ENCODE results near the gene SBSN. TPM values are rescaled to one million over a fixed set of nuclear protein-coding genes. Genes with fewer than 3 reads are reported as not detected.

The SBSN gene
- total and polyA plus RNA-seq, 9 of the 15 experiments (the other 6 are each of a cell fraction or from before 2014, with no cell fraction given), result 0.05 TPM; not detected in 8

DNA sequence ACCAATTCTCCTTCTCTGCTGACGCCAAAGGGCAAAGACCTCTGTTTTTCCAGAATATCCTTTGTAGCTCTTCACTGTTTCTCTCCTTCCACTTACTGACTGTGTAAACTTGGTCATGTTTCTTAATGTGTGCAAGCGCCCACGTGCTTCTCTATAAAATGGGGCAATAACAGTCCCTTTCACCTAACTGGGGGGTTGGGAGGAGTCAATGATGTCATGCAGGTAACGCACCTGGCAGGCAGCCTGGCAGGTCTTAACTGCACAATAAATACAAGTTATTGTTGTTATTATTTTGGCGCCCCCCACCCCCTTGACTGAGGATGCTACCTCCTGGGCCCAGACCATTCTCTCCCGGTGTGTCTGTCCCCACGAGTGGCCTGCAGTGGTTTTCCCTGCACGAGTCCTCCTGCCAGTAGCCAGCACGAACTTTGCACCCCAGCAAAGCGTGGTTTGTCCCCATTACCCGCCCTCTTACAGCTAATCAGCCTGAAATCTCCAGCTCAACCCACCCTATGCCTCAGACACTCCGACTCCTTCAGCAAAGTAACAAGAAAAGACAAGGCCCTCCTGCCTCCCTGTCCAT is 5.3 kb downstream of the SBSN start:
- FAIRE-seq, result no peak
- no peak overlapping the region for H3K27ac ChIP-seq (ENCODE audit: extremely low read depth, low read depth, low read length)
- no peak for ATAC-seq
- H4K20me1 ChIP-seq (replicated peaks; ENCODE audit: control insufficient read depth, insufficient read depth, low read length), result peaks cover 8% of the 10 kb centered on the region
- in situ Hi-C loops (cut with MboI) (no loop called here), intact Hi-C loops (cut with micrococcal nuclease) (no loop called here)
- ChIA-PET CTCF (ENCODE audit: low intra/inter-chr PET ratio) (no interaction called here), POLR2A (no interaction called here)
- H3K79me2 ChIP-seq (ENCODE audit: control insufficient read depth, insufficient read depth, low read length), result no peaks in the 10 kb centered on the region
- H3K9me1 ChIP-seq (ENCODE audit: control insufficient read depth, insufficient read depth, low read length), result no peaks in the 10 kb centered on the region
- no peak overlapping the region for H3K4me3 ChIP-seq
- 0 out of 5 replicates have a peak, but pooled peaks cover 0 to 3% of the 10 kb centered on the region in 2 experiments for H3K4me1 ChIP-seq (replicated peaks in 1 of 2; ENCODE audit: control insufficient read depth in 2 of 2, insufficient read depth in 2 of 2, low read length in 2 of 2)
- DNase-seq (ENCODE audit: extremely low read depth in 1 of 4, low spot score in 3 of 4), result no peak
- no peak overlapping the region for H3K9ac ChIP-seq (ENCODE audit: insufficient read depth in 1 of 2, low read depth in 2 of 2, low read length in 2 of 2)
- no peaks in the 10 kb centered on the region for H3K36me3 ChIP-seq (ENCODE audit: control insufficient read depth, insufficient read depth, low read length)
- no TSS peak for BruUV-seq (replicated peaks)
- H3K4me2 ChIP-seq (ENCODE audit: insufficient read depth, low read length), result no peak overlapping the region
- no peaks in the 10 kb centered on the region for H3K9me3 ChIP-seq (replicated peaks; ENCODE audit: control insufficient read depth, insufficient read depth, low read depth, low read length)
- peaks cover 32 to 74% of the 10 kb centered on the region in 2 experiments for H3K27me3 ChIP-seq (ENCODE audit: control insufficient read depth in 2 of 2, insufficient read depth in 2 of 2, low read length in 2 of 2)
- TF ChIP-seq TRIM28 (IDR thresholded peaks at IDR 0.05) (no peak), ZNF431 (CRISPR knock-in tag; IDR thresholded peaks at IDR 0.05) (no peak), E2F3 (CRISPR knock-in tag; IDR thresholded peaks at IDR 0.05) (no peak), GABPA (tag; conservative IDR thresholded peaks at IDR 0.05; ENCODE audit: low read depth) (no peak), TCF3 (CRISPR knock-in tag; IDR thresholded peaks at IDR 0.05) (no peak), POLR3A (IDR thresholded peaks at IDR 0.05; ENCODE audit: borderline replicate concordance, extremely low read depth, insufficient read depth, insufficient read length) (no peak), THRAP3 (IDR thresholded peaks at IDR 0.05; ENCODE audit: borderline replicate concordance) (no peak)
- TF ChIP-seq, protein P1, sequence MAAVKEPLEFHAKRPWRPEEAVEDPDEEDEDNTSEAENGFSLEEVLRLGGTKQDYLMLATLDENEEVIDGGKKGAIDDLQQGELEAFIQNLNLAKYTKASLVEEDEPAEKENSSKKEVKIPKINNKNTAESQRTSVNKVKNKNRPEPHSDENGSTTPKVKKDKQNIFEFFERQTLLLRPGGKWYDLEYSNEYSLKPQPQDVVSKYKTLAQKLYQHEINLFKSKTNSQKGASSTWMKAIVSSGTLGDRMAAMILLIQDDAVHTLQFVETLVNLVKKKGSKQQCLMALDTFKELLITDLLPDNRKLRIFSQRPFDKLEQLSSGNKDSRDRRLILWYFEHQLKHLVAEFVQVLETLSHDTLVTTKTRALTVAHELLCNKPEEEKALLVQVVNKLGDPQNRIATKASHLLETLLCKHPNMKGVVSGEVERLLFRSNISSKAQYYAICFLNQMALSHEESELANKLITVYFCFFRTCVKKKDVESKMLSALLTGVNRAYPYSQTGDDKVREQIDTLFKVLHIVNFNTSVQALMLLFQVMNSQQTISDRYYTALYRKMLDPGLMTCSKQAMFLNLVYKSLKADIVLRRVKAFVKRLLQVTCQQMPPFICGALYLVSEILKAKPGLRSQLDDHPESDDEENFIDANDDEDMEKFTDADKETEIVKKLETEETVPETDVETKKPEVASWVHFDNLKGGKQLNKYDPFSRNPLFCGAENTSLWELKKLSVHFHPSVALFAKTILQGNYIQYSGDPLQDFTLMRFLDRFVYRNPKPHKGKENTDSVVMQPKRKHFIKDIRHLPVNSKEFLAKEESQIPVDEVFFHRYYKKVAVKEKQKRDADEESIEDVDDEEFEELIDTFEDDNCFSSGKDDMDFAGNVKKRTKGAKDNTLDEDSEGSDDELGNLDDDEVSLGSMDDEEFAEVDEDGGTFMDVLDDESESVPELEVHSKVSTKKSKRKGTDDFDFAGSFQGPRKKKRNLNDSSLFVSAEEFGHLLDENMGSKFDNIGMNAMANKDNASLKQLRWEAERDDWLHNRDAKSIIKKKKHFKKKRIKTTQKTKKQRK (IDR thresholded peaks at IDR 0.05; ENCODE audit: borderline replicate concordance, low read depth, low read length), result no peak
- 5% methylated on average over 12 of the region's 12 CpGs for WGBS (ENCODE audit: insufficient coverage, low coverage, missing lambda C conversion rate)
- H2AFZ ChIP-seq (ENCODE audit: low read depth, low read length), result no peak overlapping the region

Data from K562 (cell line).